HT-29 (cell line): ENCODE results near the gene DAAM2. TPM values are rescaled to one million over a fixed set of nuclear protein-coding genes. Genes with fewer than 3 reads are reported as not detected.

Experiments used
- DNase-seq: peaks from one replicate; pipeline ENCODE4 v3.0.0-alpha.2; 2015; ENCODE audit warnings: low spot score
- total RNA-seq: library from RNA; depleted of rRNA; stranded (reverse); fragments of >200 nt; shearing (Covaris generic); gene quantifications from 2 replicates; pipeline ENCODE4 v1.2.3, GENCODE V29; 2014

DAAM2 gene
- total RNA-seq, 1 experiment from 2014 or later, result not detected

DNA sequence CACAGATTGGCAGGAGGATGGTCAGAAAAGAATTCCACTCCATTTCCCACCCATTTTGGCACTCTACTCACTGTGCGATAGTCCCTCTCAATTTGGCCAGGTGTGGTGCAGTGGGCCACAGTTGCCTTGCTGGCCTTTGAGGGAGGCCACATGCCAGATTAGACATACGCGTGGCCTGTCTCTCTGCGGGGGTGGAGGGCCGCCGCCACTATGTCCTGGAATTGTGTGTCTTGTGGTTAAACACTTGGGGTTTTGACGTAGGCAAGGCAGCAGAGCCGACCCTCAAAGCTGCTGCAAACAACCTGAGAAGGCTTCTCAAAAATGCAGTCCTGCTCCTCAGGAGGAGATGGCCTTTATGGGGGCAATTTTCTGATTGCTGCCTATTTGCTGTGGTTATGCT, 4.9 kb upstream of the DAAM2 start:
- DNase-seq, result no peak

DNA sequence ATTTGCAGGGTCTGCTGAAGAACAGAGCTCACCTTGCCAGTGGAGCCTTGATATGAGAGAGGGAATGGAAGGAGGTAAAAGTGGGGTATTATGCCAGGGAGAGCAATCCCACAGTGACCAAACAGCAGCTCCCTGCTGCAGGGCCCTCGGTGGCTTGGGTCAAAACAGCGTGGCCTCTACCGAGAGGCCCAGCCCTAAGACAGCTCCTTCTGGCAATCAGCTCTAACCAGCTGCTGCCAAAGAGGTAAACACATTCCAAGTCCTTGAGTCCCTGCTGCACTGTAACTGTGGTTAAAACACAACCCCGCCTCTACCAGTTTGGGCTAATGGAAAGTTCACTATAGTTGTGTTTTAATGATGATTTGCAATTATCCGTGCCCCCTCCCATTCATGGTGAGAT, 1.4 kb upstream of the DAAM2 start:
- DNase-seq, result no peak

DNA sequence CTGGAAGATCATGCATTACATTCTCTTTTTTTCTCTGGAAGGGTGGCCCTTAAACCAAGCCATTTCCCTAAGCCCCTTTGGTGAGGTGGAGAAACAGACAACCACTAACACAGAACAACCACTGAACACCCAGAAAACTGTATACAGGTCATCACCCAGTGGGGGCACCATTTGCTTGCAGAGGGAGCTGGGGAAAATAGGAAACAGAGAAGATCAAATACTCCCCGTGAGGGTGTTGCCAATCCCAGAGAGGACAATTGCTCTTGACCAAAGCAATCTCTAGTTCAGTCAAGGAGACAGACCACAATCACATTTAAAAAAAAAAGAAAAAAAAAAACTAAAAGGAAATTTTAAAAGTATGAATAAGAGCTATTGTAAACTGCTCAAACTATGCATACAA, 865 bp upstream of the DAAM2 start:
- no peak for DNase-seq

DNA sequence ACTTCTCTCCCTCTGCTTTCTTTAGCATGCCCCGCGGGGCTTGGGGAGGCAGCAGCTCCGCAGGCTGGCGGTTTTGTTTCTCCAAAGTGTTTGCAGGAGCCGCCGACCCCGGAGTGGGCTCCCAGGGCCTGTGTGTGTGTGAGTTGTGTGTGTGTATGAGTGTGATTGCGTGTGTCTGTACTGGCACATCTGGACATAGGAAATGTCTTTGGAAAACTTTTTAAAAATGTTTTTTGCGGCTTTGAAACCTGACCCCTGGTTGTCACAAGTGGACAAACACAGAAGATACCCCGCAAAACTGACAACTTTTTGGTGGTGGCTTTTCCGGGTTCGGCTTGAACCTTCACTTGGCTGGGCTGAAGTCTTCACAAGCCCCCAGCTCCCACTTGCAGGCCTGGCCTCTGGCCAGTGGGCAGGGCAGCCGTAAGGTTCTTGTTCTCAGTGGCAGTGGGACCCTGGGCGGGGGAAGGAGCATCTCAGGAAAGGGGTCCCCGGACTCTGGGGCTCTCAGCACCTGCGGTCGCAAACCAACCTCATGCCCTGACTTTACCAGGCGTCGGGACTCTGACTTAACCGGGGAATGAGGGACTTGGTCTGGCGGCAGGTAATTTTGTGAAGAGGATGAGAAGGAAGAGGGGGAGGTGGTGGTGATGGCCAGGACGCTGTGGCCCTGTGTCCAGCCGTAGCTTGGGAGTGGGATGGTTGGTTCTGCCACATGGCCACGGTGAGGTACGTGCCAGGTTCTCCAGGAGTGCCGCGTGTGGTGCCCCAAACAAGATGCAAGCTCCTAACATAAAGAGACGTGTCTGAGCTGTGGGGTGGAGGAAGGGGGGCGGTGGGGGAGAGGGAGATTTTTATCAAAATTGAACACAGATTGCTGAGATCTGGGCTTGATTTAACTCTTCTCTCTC, 619 bp downstream of the DAAM2 start:
- no peak for DNase-seq

DNA sequence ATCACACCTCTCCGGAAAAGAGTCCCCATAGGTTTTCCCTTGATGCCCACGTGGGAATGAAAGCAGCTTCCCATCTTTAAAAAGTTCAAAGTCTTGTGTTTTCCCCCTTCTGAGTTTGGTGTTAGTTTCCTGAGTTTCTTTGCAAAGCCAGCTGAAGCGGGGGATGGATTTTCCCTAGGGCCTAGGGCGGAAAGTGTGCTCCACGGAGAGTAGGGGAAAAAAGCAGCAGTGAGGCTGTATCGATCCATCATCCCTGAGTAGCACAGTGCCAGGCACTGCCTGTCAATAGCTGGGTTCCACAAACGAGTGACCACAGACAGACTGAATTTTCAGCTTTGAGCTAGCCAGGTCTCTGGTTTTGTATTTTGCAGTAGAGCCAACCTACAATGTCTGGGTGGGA, 1.3 kb downstream of the DAAM2 start:
- DNase-seq, result no peak

DNA sequence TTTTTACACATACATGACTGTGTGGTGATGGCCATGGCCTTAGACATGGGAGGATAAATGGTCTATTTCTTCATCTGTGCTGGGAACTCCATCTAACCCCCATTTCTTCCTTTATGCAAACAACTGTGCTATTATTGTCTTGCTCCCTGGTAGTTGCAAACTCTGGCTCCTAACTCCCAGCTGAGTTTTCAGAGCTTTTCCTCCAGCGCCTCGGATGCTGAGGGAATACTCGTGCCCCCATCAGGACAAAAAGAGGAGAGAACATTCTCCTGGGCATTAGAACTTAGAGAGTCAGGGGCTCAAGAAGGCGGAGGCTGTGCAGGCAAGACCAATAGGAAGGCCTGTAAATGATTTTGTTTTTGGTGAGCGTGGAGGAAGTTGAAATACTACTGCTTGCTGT, 2.1 kb downstream of the DAAM2 start:
- DNase-seq, result no peak

DNA sequence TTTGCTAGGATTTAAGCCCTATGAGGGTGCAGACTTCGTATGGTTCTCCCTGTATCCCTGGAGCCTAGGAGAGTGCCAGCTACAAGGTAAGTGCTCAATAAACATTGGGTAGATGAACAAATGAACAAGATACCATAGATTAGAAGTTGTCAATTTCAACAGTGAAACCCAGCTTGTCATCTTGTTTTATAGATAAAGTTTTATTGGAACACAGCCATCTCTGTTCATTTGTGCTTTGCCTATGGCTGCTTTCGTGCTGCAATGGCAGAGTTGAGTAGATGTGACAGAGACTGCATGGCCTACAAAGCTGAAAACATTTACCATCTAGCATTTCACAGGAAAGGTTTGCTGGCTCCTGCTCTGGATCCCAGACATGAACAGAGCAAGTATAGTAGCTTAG, 5.6 kb downstream of the DAAM2 start:
- no peak for DNase-seq

DNA sequence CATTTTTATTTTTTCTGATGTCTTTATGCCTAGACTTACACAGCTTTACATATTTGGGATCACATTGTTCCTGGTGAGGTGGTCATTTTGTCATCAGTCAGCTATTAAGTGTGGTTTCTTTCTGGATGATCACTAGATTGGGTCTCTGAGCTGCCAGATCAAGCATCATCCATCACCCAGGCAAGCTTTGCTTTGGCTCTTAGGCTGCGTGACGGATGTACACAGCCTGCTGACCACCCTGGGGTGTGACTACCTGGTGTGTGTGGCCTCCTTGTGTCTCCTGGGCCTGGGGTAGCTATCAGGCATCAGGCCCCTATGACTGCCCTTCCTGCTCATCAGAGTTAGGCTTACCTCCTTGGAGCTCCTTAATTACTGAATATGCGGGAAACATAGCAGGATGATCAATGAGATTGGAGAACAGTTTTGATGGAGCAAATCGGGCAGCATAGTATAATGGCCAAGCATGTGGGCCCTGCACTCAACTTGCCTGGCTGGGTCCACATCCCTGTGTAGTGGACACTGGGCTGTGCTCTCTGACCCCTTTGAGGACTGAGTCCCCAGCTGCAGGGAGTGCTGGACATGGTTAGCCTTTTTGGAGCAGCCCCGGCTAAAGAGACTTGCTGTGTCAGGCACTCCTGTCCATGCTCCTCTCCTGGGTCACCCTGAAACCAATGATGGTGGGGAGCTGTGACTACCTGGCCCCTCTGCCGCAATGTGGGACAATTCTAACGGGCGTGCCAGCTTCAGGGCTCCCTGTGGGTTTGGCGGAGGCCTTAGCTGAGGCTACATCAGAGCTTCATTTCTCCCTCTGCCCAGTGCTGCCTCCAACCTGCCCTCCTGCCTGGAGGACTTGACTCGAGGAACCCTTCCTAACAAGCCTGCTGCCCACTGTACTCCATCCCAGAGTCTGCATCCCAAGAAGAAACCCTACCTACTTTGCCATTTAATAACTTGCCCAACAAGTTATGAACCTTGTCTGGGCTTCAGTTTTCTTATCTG, 8.2 kb downstream of the DAAM2 start:
- DNase-seq, result no peak

DNA sequence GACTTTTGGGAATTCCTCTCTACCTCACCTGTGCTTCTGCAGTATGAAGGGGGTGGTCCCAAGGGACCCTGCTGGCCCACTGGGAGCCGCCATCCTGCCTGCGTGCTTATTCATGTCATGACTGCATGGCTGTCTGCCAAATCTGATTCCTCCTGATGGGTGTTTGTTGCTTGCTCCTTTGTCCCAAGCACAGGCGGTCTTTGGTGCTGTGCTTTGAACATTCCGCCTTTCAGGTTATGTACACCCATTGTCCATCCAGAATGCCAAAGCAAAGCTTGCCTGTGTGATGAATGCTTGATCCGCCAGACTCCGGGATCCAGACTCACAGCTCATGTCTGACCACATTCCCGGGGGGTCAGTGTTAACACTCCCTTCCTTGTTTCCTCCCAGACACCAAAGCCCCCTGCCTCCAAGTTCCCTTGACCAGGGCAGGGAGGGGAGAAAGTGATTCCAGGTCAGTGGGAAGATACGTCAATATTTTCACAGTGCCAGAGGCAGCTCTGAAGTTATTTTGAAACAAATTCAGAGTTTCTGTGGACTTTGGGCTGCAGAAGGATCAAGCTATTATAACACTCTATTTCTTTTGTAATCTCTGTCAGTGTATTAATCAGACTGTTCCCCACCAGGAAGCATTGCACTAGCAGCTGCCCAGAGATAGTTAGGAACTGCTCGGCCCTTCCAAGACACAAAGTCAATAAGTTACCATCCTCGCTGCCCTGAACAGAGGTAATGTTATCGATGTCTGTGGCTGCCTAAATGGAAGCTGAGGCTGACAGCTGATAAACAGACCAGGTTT, 9.5 kb downstream of the DAAM2 start:
- no peak for DNase-seq

DNA sequence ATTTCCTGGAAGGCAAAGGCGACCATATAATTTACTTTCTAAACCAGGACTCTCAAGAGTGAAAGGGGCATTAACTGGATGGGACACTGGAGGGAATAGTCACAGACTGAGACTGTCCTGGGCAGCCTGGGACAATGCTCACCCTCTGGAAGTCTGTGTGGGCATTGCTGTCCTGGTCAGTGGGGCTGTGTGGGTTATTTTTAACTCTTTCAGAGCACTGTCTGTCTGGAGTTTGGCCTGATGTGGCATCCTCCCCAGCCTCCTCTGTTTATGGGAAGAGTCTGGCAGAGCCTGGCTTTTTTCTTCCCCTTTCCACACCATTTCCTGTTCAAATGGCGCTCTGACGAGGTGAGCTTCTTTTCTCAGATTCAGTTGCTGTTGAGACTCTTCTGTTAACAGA, 11.7 kb downstream of the DAAM2 start:
- DNase-seq, result no peak

DNA sequence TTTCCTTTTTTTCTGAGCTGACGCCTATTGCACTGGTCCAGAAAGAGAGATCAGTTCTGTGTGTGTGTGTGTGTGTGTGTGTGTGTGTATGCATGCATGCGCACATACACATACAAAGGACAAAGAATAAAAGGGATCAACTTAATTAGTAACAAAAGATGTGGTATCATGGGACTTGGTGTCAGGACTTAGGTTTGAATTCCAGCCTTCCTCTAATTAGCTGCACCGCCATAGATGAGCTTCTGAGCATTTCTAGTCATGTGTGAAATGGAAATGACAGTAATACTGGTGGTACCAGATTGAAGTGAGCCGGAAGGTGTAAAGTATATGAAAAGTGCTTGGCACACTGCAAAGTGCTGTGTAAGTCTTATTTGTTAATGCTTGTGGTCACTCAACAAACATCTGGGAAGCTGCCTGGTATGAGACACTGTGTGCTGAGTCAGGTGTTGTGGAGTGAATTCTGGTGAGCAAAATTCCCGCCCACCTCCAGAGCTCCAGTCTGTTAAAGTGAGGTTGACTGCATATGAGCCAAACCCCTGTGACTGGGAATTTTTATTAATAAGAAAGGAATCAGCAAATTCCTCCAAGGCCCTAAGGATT, 12.4 kb downstream of the DAAM2 start:
- no peak for DNase-seq

DNA sequence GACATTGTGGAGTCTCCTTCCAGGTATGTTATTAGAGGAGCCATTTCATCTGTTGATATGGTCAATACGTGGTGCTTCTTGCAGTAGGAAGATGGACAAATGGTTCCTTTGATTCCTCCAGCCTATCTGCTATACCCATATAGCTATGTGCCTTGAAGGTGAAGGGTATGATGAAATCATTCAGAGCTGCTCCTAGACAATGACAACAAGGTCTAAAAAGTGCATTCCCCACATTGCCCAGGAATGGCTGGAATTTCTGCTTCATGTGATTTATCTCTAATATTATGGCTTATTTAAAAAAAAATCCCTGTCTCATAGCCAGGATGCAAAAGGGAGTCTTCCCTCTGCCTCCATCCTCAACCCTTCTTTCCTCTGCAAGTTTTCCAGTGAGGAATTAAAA, 14.1 kb downstream of the DAAM2 start:
- no peak for DNase-seq

DNA sequence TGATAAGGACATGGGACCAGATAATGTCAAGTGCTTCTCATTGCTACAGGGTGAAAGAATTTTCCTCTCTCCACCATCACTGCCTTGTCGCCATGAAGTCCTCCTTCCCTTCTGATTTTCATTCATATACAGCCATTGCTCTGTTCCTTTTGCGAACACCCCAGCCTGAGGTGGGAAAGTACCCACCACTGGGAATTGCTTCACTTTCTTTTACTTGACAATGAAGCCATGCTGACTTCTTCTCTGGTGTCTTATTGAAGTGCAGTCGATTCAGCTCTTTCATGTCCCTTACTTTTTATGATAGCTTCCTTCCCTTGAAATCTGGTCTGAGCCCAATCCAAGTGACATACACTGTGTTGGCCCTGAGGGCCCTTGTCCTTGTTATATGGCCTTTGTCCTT, 16.2 kb downstream of the DAAM2 start:
- no peak for DNase-seq

DNA sequence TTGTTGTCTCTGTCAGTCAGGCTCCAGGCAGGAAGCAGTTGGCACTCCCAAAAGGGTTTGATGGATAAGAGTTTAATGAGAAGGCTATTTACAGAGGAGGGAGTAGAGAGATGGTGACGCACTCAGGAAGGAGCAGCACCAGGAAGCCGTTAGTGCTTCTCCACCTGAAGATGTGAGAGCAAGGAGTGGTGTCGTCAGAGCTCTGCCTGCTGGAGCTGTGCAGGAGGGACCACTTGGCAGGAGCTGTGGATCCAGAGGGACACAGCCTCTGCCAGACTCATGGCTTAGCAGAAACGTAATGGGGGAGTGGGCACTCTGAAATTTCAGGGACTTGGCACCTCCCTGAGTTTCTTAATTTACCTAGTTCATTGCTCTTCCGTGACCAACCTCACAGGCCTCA, 16.8 kb downstream of the DAAM2 start:
- DNase-seq, result no peak

DNA sequence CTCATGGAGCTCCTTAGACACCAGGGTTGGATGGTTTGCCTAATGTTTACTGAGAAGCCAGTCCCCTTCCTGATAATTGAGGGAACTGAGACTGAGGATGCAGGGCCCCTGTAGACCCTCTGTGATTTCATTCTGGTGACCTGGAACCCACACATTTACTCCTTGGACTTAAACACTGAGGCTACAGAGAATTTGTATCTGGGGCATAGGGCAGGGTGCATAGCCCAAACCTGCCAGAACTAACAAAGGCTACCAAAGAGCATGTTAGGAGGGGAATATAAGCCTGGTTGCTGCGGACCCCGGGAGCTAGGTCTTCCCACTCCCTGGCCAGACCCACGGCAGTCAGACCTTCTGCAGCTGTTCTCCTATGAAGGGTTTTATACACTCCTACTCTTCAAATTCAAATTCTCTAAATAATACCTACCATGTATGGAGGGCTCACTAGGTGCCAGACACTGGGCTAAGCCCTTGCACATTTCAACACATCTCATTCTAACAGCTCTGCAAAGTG, 19.7 kb downstream of the DAAM2 start:
- no peak for DNase-seq

DNA sequence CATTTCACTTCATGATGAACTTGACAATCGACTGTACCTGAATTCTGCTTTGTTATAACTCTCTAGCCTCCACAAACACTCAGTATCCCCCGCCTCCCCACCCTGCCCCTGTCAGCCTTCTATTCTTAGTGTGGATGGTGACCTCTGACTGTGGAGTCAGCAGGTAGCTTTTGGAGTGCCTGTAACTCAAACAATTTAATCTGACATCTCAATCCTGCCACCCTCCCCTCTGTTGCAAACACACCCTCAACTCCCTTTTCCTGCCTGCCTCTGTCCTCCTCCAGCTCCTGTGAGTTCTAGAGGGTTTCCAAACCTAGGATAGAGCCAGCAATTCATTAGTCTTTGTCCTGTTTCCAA, 20.3 kb downstream of the DAAM2 start:
- DNase-seq, result no peak

DNA sequence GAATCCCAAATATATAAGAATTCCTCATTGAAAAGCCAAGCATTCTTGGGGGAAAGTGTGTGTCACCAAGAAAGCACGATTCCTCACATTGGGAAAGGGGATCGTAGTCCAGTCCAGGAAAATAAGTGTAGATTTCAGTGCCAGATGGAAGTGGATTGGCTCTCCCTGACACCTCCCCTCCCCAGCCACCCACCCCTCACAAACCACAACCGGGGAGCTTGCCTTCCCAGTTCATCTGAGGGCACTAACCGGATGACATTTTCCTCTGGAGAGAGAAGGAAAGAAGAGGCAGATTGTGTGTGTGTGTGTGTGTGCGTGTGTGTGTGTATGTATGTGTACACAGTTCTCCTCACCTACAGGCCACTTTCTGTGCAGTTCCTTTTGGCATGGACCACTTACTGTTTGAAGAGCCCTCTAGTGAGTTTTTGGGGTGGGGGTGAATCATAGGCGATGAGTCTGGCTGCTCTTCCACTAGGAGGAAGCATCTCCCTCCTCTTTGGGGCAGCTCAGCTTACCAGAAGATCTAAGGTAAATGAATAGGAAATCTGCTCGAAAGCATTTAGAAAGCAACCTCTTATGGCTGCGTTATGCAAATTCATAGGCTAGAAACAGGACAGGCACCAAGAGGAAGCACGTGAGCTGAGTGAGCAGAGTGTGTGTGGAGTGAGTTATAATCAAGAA, 20.8 kb downstream of the DAAM2 start:
- DNase-seq, result no peak

DNA sequence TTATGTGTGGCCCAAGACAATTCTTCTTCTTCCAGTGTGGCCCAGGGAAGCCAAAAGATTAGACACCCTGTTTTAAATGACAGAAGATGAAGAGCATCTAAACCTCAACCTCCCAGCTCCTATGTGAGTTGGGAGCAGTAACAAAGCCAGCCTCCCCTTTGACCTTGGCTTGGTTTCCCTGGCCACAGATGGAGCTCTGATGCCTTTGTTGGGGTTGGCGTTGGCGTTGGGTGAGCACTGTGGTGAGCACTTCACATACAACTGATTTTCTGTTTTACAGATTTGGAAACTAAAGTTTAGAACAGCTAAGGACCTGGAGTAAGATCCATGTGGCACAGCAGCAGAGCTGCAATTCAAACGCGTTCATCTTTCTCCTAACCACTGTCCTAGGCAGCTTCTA, 22.1 kb downstream of the DAAM2 start:
- DNase-seq, result no peak

DNA sequence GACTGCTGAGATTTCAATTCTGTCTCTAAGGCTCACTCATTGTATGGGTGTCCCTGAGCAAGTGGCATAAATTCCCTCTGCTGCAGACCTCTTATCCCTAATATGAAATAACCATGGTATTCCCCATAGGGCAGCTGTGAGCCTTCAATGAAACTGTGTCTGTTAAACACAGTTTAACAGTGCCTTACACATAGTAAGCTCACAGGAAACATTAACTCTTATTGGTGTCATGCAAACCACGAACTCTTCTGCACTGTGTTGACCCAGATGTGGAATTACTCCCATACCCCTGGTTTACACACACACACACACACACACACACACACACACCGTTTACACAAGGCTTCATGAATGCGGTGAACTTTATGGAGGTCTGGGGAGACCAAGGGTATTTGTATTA, 23.2 kb downstream of the DAAM2 start:
- no peak for DNase-seq

DNA sequence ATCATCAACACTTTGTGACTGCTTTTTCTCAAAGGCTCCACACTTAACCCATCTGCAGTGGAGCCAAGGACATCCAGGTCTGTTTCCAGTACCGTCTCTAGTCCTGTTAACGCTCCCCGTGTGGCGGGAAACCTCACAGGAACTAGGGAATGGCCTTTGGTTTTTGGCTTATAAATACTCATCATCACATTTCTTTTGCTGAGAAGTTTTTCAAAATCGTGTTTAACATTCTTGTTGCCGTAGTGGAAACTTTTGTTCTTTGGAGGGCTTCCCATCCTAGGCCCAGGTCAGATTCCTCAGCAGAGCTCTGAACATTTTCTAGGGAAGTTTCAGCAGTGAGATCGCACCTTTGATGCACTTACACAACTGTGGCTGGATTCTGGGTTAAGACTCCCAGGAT, 24.6 kb downstream of the DAAM2 start:
- no peak for DNase-seq

DNA sequence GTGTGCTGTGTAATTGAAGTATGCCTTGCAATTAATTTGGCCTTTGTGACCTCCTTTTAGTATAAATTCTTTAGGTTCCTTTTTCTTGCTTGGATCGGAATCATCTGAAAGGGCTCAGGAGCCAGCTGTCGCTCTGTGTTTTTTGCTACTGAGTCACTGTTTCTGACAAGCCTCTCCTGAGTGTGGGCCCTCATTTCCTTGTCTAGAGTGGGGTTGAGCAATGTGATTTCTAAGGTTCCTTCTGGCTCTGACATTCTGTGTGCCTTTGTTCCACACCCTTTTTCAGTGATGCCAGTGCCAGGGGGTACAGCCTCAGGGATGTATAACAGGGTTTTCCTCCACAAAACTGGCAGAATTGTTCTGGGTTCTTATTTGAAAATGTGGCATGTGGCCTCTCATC, 26.5 kb downstream of the DAAM2 start:
- DNase-seq, result no peak
